HCT116 (cell line): ENCODE measurements around the gene HDAC8. TPM values are rescaled to one million over a fixed set of nuclear protein-coding genes. Genes with fewer than 3 reads are reported as not detected.

Experiments
- ATAC-seq: fragments of 200-7000 bp; cut with Tn5 transposase; 2 replicates; pipeline ENCODE4 v1.9.1; 2020; ENCODE audit warnings: mild to moderate bottlenecking, moderate library complexity
- BruUV-seq: library from RNA; stranded (reverse); fragments of 400-500 nt; replicated peaks from 2 replicates; lab custom pipeline; 2021; lab: Mats Ljungman, UMichigan
- CTCF ChIA-PET: fragments of 300-600 bp; sonication (Branson Sonifier 250); formaldehyde crosslinking; loops from one replicate; lab custom pipeline; 2021; ENCODE audit warnings: antibody characterized with exemption; lab: Charles Lee
- POLR2A ChIA-PET: fragments of 300-600, 350-600 bp; sonication (Branson Sonifier 250); formaldehyde crosslinking; loops from one replicate; lab custom pipeline; 2021; ENCODE audit warnings: antibody characterized with exemption; lab: Charles Lee
- RAD21 ChIA-PET, 2 experiments: fragments of 300-600 bp; sonication (Branson Sonifier 250); formaldehyde crosslinking; loops; one replicate each; lab custom pipeline; 2023; ENCODE audit warnings: low total read pairs in 2 of 2; ENCODE audit not compliant: uncharacterized antibody in 2 of 2, unreplicated experiment in 2 of 2, low non-redundant PET in 1 of 2; lab: Charles Lee
- DNase-seq: peaks from one replicate; pipeline ENCODE4 v3.0.0-alpha.2; 2010; ENCODE audit warnings: low read depth, low spot score
- H2AFZ ChIP-seq: fragments of 200-600 bp; shearing (Covaris generic), sonication (generic); 2 replicates; pipeline ENCODE4 v1.6.1; 2017; ENCODE audit warnings: low read depth, mixed run types, mixed read lengths, antibody characterized with exemption, low read length; ENCODE audit not compliant: poor library complexity, severe bottlenecking
- H3K27ac ChIP-seq: 2 replicates; pipeline ENCODE4 v1.5.1; 2012; ENCODE audit warnings: low read depth, low read length
- H3K27me3 ChIP-seq: fragments of 200-600 bp; sonication (generic); 2 replicates; pipeline ENCODE4 v1.6.1; 2016; ENCODE audit warnings: mixed run types, low read length, mixed read lengths; ENCODE audit not compliant: insufficient read depth
- H3K36me3 ChIP-seq, 2 experiments: fragments of 200-500 bp in 1 of 2; fragments of 200-600 bp in 1 of 2; sonication (Bioruptor generic) in 1 of 2; sonication (generic) in 1 of 2; 2 replicates each; pipeline versions ENCODE4 v1.5.1 to v1.6.1; 2014 to 2016; ENCODE audit warnings: low read length in 2 of 2, inconsistent platforms in 1 of 2, mixed read lengths in 1 of 2, mixed run types in 1 of 2; ENCODE audit not compliant: insufficient read depth in 2 of 2, control insufficient read depth in 1 of 2
- H3K4me1 ChIP-seq, 2 experiments: fragments of 200-600 bp in 1 of 2; sonication (generic) in 1 of 2; 2 replicates each; pipeline versions ENCODE4 v1.5.1 to v1.6.1; 2012 to 2017; ENCODE audit warnings: low read length in 2 of 2, inconsistent platforms in 1 of 2, mild to moderate bottlenecking in 1 of 2, mixed read lengths in 1 of 2, mixed run types in 1 of 2, moderate library complexity in 1 of 2; ENCODE audit not compliant: insufficient read depth in 2 of 2, control insufficient read depth in 1 of 2
- H3K4me2 ChIP-seq: fragments of 200-600 bp; sonication (generic); 2 replicates; pipeline ENCODE4 v1.6.1; 2017; ENCODE audit warnings: mixed run types, low read length, mixed read lengths
- H3K4me3 ChIP-seq, 2 experiments: fragments of 200-600 bp in 1 of 2; sonication (generic) in 1 of 2; replicated peaks in 1 of 2; 2 replicates each; pipeline ENCODE4 v1.5.1; 2011 to 2016; ENCODE audit warnings: low read length in 2 of 2, control low read depth in 1 of 2, low read depth in 1 of 2, mild to moderate bottlenecking in 1 of 2, mixed read lengths in 1 of 2, mixed run types in 1 of 2
- H3K79me2 ChIP-seq: fragments of 200-600 bp; sonication (generic); 2 replicates; pipeline ENCODE4 v1.6.1; 2017; ENCODE audit warnings: mild to moderate bottlenecking, mixed run types, low read length, moderate library complexity, mixed read lengths; ENCODE audit not compliant: insufficient read depth
- H3K9ac ChIP-seq: fragments of 200-600 bp; sonication (generic); 2 replicates; pipeline ENCODE4 v1.6.1; 2016; ENCODE audit warnings: low read length, mixed read lengths
- H3K9me2 ChIP-seq: fragments of 200-600 bp; sonication (generic), shearing (Covaris generic); 2 replicates; pipeline ENCODE4 v1.6.1; 2017; ENCODE audit warnings: mixed run types, mild to moderate bottlenecking, moderate library complexity; ENCODE audit not compliant: insufficient read depth
- H3K9me3 ChIP-seq, 2 experiments: fragments of 200-500 bp in 1 of 2; fragments of 200-600 bp in 1 of 2; sonication (Bioruptor generic) in 1 of 2; sonication (generic) in 1 of 2; 2 replicates each; pipeline ENCODE4 v1.6.1; 2014 to 2017; ENCODE audit warnings: low read length in 2 of 2, mixed read lengths in 2 of 2, inconsistent platforms in 1 of 2, low read depth in 1 of 2, mild to moderate bottlenecking in 1 of 2, mixed run types in 1 of 2, moderate library complexity in 1 of 2; ENCODE audit not compliant: control insufficient read depth in 1 of 2, insufficient read depth in 1 of 2
- H4K20me1 ChIP-seq: fragments of 200-600 bp; sonication (generic), shearing (Covaris generic); 2 replicates; pipeline ENCODE4 v1.6.1; 2017; ENCODE audit warnings: mixed run types, mild to moderate bottlenecking, moderate library complexity; ENCODE audit not compliant: insufficient read depth
- ATF3 ChIP-seq: IDR thresholded peaks from 2 replicates; pipeline ENCODE4 v1.6.1; 2012
- CBX3 ChIP-seq: IDR thresholded peaks from 2 replicates; pipeline ENCODE4 v1.6.1; 2012; ENCODE audit warnings: low read depth
- CEBPB ChIP-seq: IDR thresholded peaks from 2 replicates; pipeline ENCODE4 v1.6.1; 2012; ENCODE audit warnings: low read depth
- CTCF ChIP-seq, 3 experiments: fragments of 200-600 bp in 1 of 3; sonication (generic) in 1 of 3; IDR thresholded peaks in 2 of 3; conservative IDR thresholded peaks in 1 of 3; 2 replicates each; pipeline ENCODE4 v1.5.1; 2012 to 2017; ENCODE audit warnings: low read depth in 2 of 3, low read length in 2 of 3, antibody characterized with exemption in 1 of 3, borderline replicate concordance in 1 of 3, control low read depth in 1 of 3, mild to moderate bottlenecking in 1 of 3, mixed read lengths in 1 of 3, mixed run types in 1 of 3, moderate library complexity in 1 of 3; ENCODE audit not compliant: insufficient read depth in 1 of 3
- EGR1 ChIP-seq: IDR thresholded peaks from 2 replicates; pipeline ENCODE4 v1.6.1; 2012; ENCODE audit warnings: low read depth
- ELF1 ChIP-seq: IDR thresholded peaks from 2 replicates; pipeline ENCODE4 v1.6.1; 2012; ENCODE audit warnings: low read depth, borderline replicate concordance
- EZH2 ChIP-seq: fragments of 200-600 bp; sonication (generic); IDR thresholded peaks from 2 replicates; pipeline ENCODE4 v1.6.1; 2017; ENCODE audit warnings: antibody characterized with exemption, mixed run types
- FOSL1 ChIP-seq: IDR thresholded peaks from 2 replicates; pipeline ENCODE4 v1.6.1; 2012; ENCODE audit warnings: low read depth
- MAX ChIP-seq: IDR thresholded peaks from 2 replicates; pipeline ENCODE4 v1.6.1; 2012
- POLR2A ChIP-seq: IDR thresholded peaks from 2 replicates; pipeline ENCODE4 v1.7.0; 2011; ENCODE audit warnings: borderline replicate concordance; ENCODE audit not compliant: insufficient read depth, insufficient read length; ENCODE audit errors: extremely low read depth
- POLR2AphosphoS5 ChIP-seq: IDR thresholded peaks from 2 replicates; pipeline ENCODE4 v1.6.1; 2011; ENCODE audit warnings: mild to moderate bottlenecking, low read depth, low read length, moderate library complexity
- RAD21 ChIP-seq: IDR thresholded peaks from 2 replicates; pipeline ENCODE4 v1.6.1; 2012; ENCODE audit warnings: low read depth, mild to moderate bottlenecking
- REST ChIP-seq: IDR thresholded peaks from 2 replicates; pipeline ENCODE4 v1.6.1; 2012; ENCODE audit warnings: low read depth
- SIN3A ChIP-seq: IDR thresholded peaks from 2 replicates; pipeline ENCODE4 v1.6.1; 2012; ENCODE audit warnings: low read depth
- SP1 ChIP-seq: IDR thresholded peaks from 2 replicates; pipeline ENCODE4 v1.6.1; 2012; ENCODE audit warnings: low read depth
- SRF ChIP-seq: IDR thresholded peaks from 2 replicates; pipeline ENCODE4 v1.6.1; 2012; ENCODE audit warnings: low read depth
- TCF7L2 ChIP-seq: IDR thresholded peaks from 2 replicates; pipeline ENCODE4 v1.7.0; 2011; ENCODE audit warnings: borderline replicate concordance, inconsistent platforms; ENCODE audit not compliant: insufficient read depth, insufficient read length; ENCODE audit errors: extremely low read depth
- ZBTB33 ChIP-seq: IDR thresholded peaks from 2 replicates; pipeline ENCODE4 v1.6.1; 2011; ENCODE audit warnings: mild to moderate bottlenecking, low read length, moderate library complexity; ENCODE audit not compliant: insufficient replicate concordance; ENCODE audit errors: extremely low read depth
- ZFX ChIP-seq: fragments of 450-650 bp; IDR thresholded peaks from 2 replicates; pipeline ENCODE4 v1.6.1; 2017
- ZNF274 ChIP-seq: fragments of 200-500 bp; sonication (Bioruptor generic); IDR thresholded peaks from 2 replicates; pipeline ENCODE4 v1.6.1; 2014; ENCODE audit warnings: mild to moderate bottlenecking, low read depth, low read length, inconsistent platforms
- intact Hi-C: fragments of 100-400 bp; cut with micrococcal nuclease; formaldehyde crosslinking; loops from 2 replicates; pipeline ENCODE4 v1.10.0; 2022
- total RNA-seq: library from RNA; stranded (reverse); gene quantifications from one replicate; pipeline ENCODE4 v1.2.1, GENCODE V29; 2021; ENCODE audit not compliant: unreplicated experiment

Gene HDAC8
- total RNA-seq, 1 experiment from 2014 or later, result 24.1 TPM

GRCh38 chrX:72346302-72346949, 226.2 kb downstream of the HDAC8 start:
- TF ChIP-seq ATF3, result no peak
- no peak for TF ChIP-seq SIN3A
- no peak for TF ChIP-seq POLR2A
- TF ChIP-seq CEBPB, result no peak
- no peak for TF ChIP-seq CBX3
- no peak for TF ChIP-seq MAX
- no peak for TF ChIP-seq ELF1
- TF ChIP-seq EZH2, result no peak
- TF ChIP-seq TCF7L2, result no peak
- no peak for TF ChIP-seq EGR1
- no peak for TF ChIP-seq FOSL1
- TF ChIP-seq ZBTB33, result no peak
- TF ChIP-seq POLR2AphosphoS5, result no peak
- no peak for TF ChIP-seq ZNF274
- no peak for TF ChIP-seq SP1
- TF ChIP-seq ZFX, result no peak
- TF ChIP-seq SRF, result no peak
- no peak for TF ChIP-seq RAD21
- no peak for TF ChIP-seq CTCF (IDR thresholded peaks at IDR 0.05 in 2 of 3, conservative IDR thresholded peaks at IDR 0.05 in 1 of 3; ENCODE audit: borderline replicate concordance in 1 of 3, insufficient read depth in 1 of 3, low read depth in 2 of 3, low read length in 2 of 3)
- TF ChIP-seq REST, result no peak
- Histone ChIP-seq H3K9me3 (no peaks in the 10 kb centered on the region), H3K4me3 (no peak overlapping the region), H3K4me1 (no peaks in the 10 kb centered on the region), H3K9me2 (no peaks in the 10 kb centered on the region), H3K9ac (no peak overlapping the region), H2AFZ (no peak overlapping the region), H3K36me3 (no peaks in the 10 kb centered on the region), H3K27ac (no peak overlapping the region), H3K4me2 (no peak overlapping the region), H3K79me2 (no peaks in the 10 kb centered on the region), H3K27me3 (no peaks in the 10 kb centered on the region), H4K20me1 (no peaks in the 10 kb centered on the region)
- DNase-seq (no peak), ATAC-seq (no peak)
- CTCF ChIA-PET, result no interaction called here
- POLR2A ChIA-PET, result no interaction called here
- RAD21 ChIA-PET, result no interaction called here
- no TSS peak for BruUV-seq
- intact Hi-C loops, result no loop called here
